Breast epithelium (tissue), 3 donors: Measurements from ENCODE around the gene SUSD6.

Experiments
- CTCF ChIP-seq, 3 donors: fragments of 450-650 bp; IDR thresholded peaks; one replicate each; pipeline ENCODE4 v1.5.1; 2016 to 2017; ENCODE audit warnings: antibody characterized with exemption in 3 of 3, mild to moderate bottlenecking in 3 of 3, moderate library complexity in 3 of 3
- POLR2A ChIP-seq: fragments of 450-650 bp; IDR thresholded peaks from one replicate; pipeline ENCODE4 v1.6.1; 2016; ENCODE audit warnings: antibody characterized with exemption, mild to moderate bottlenecking, moderate library complexity
- POLR2AphosphoS5 ChIP-seq, 3 donors: sonication (generic); formaldehyde crosslinking; IDR thresholded peaks; one replicate each; pipeline ENCODE4 v1.6.1; 2017; ENCODE audit warnings: antibody characterized with exemption in 3 of 3

GRCh38 chr14:69726761-69727511 is 115.5 kb downstream of the SUSD6 start:
- TF ChIP-seq CTCF (IDR thresholded peaks at IDR 0.05) (peak; percentile 95 to 98 (median 97)), POLR2A (no peak), POLR2AphosphoS5 (IDR thresholded peaks at IDR 0.05) (peak in 2 of 3 donors; percentile 27 to 65)
